ENCODE results near the gene DLGAP3.

DLGAP3 gene, protein sequence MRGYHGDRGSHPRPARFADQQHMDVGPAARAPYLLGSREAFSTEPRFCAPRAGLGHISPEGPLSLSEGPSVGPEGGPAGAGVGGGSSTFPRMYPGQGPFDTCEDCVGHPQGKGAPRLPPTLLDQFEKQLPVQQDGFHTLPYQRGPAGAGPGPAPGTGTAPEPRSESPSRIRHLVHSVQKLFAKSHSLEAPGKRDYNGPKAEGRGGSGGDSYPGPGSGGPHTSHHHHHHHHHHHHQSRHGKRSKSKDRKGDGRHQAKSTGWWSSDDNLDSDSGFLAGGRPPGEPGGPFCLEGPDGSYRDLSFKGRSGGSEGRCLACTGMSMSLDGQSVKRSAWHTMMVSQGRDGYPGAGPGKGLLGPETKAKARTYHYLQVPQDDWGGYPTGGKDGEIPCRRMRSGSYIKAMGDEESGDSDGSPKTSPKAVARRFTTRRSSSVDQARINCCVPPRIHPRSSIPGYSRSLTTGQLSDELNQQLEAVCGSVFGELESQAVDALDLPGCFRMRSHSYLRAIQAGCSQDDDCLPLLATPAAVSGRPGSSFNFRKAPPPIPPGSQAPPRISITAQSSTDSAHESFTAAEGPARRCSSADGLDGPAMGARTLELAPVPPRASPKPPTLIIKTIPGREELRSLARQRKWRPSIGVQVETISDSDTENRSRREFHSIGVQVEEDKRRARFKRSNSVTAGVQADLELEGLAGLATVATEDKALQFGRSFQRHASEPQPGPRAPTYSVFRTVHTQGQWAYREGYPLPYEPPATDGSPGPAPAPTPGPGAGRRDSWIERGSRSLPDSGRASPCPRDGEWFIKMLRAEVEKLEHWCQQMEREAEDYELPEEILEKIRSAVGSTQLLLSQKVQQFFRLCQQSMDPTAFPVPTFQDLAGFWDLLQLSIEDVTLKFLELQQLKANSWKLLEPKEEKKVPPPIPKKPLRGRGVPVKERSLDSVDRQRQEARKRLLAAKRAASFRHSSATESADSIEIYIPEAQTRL

DNA sequence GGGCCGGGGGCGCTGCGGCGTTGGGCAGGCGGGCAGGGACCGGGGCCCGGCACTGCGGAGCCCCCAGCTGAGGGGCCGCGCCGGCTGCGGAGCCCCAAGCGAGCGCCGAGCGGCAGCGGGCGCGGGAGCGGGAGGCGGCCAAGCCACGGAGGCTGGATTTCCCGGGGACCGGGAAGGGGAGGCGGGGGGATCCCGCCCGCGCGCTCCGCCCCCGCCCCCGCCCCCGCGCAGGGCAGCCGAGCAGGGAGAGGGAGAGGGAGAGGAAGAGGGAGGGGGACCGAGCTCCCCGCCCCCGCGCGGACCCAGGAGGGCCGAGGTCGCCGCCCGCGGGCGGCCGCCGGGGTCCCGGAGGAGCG is at the start of gene DLGAP3:
Gene DLGAP3, minus strand, starts transcription at position 154 of the 356 bp plus-strand sequence. CDS start 24,267 bp downstream, outside the sequence.
- DNase-seq (ENCODE audit: insufficient read length, low spot score) (no peak), FAIRE-seq (no peak)
- TF ChIP-seq, protein P1, sequence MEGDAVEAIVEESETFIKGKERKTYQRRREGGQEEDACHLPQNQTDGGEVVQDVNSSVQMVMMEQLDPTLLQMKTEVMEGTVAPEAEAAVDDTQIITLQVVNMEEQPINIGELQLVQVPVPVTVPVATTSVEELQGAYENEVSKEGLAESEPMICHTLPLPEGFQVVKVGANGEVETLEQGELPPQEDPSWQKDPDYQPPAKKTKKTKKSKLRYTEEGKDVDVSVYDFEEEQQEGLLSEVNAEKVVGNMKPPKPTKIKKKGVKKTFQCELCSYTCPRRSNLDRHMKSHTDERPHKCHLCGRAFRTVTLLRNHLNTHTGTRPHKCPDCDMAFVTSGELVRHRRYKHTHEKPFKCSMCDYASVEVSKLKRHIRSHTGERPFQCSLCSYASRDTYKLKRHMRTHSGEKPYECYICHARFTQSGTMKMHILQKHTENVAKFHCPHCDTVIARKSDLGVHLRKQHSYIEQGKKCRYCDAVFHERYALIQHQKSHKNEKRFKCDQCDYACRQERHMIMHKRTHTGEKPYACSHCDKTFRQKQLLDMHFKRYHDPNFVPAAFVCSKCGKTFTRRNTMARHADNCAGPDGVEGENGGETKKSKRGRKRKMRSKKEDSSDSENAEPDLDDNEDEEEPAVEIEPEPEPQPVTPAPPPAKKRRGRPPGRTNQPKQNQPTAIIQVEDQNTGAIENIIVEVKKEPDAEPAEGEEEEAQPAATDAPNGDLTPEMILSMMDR (IDR thresholded peaks at IDR 0.05; ENCODE audit: insufficient read depth, missing control alignments): no peak

DNA sequence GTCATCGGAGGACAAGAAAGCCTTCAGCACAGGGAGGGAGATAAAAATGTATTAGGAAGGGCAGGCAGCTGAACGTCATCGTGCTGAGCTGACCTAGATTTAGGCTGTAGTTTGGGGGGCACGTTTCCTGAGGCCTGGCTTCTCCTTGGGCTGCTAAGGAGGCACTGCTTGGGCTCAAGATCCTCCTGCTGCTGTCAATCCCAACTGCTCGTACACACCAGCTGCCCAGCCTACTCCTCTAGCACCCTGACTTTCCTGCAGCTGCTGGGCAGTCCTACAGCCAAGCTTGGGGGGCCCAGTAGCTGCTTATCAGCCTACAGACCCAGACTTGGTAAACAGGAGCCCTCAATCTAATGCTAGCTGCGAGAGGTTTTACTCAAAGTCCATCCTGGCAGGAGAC is 49.5 kb upstream of the DLGAP3 start:
- no peak for DNase-seq (ENCODE audit: insufficient read length, low spot score)

GRCh38 chr1:34977858-34978257 is 48.4 kb upstream of the DLGAP3 start:
- TF ChIP-seq, protein P1 (IDR thresholded peaks at IDR 0.05; ENCODE audit: insufficient read depth, missing control alignments): no peak
- no peak for FAIRE-seq
- DNase-seq (ENCODE audit: insufficient read length, low spot score): no peak

More for the DNA sequence above, 49.5 kb upstream of the DLGAP3 start:
- FAIRE-seq: no peak
- TF ChIP-seq, protein P1 (IDR thresholded peaks at IDR 0.05; ENCODE audit: insufficient read depth, missing control alignments): no peak

- TF ChIP-seq, protein P1 (IDR thresholded peaks at IDR 0.05; ENCODE audit: insufficient read depth, missing control alignments): no peak
- DNase-seq (ENCODE audit: insufficient read length, low spot score) (no peak), FAIRE-seq (no peak)
Measured at GRCh38 chr1:34977210-34977471, 47.7 kb upstream of the DLGAP3 start.

- FAIRE-seq (no peak), DNase-seq (ENCODE audit: insufficient read length, low spot score) (no peak)
- TF ChIP-seq, protein P1 (IDR thresholded peaks at IDR 0.05; ENCODE audit: insufficient read depth, missing control alignments): no peak
Measured at GRCh38 chr1:34976384-34977209, 47.1 kb upstream of the DLGAP3 start.

GRCh38 chr1:34975771-34976170 is 46.3 kb upstream of the DLGAP3 start:
- TF ChIP-seq, protein P1 (IDR thresholded peaks at IDR 0.05; ENCODE audit: insufficient read depth, missing control alignments): no peak
- no peak for FAIRE-seq
- DNase-seq (ENCODE audit: insufficient read length, low spot score): no peak

Measured in D721Med (cell line).